DOHH2 (cell line): ENCODE results near the gene BCL3.

Experiments
- CTCF ChIP-seq: fragments of 200-600 bp; sonication (generic); IDR thresholded peaks from one replicate; pipeline ENCODE4 v1.5.1; 2014; ENCODE audit warnings: antibody characterized with exemption, mild to moderate bottlenecking, low read depth, low read length; ENCODE audit not compliant: poor library complexity, severe bottlenecking
- EZH2phosphoT487 ChIP-seq: fragments of 200-600 bp; sonication (generic); IDR thresholded peaks from 2 replicates; pipeline ENCODE4 v1.6.1; 2017; ENCODE audit warnings: borderline replicate concordance, mild to moderate bottlenecking, antibody characterized with exemption, low read length, moderate library complexity, mixed read lengths

DNA sequence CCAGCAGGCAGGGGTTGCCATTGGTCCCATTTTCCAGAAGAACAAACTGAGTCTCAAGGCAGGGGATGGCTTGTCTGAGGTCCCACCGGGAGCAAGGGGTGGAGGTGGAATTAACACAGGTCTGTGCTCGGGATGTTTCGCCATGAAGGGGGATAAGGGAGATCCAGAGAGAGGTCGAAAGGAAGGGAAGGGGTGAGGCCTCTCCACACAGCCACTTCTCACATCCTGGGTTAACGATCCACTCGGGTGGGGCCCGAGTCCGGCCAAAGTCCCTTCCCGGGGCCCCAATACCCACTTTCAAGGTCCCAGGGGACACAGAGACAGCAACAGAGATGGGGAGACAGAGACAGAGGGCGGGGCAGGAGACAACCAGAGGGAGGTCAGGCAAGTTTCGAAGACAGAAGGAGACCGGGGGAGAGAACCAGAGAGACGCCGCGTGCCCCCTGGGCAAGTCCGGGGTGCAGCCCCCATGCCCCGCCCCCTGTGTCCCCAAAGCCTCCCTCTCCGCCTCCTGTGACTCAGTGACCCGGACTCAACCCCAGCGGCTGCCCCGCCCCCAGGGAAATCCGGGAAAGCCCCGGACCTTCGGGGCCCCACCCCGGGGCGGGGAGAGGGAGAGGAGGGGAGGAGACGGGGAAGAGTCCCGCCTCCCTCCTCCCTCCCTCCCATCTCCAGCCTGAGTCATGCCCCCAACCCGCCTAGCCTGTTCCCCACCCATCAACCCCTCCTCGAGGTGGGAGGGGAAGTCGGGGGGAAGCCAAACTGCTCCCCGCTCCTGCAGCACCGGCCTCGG is 1.4 kb upstream of the BCL3 start:
- TF ChIP-seq EZH2phosphoT487 (no peak), CTCF (no peak)
